ENCODE data around the gene EPM2A.

DNA sequence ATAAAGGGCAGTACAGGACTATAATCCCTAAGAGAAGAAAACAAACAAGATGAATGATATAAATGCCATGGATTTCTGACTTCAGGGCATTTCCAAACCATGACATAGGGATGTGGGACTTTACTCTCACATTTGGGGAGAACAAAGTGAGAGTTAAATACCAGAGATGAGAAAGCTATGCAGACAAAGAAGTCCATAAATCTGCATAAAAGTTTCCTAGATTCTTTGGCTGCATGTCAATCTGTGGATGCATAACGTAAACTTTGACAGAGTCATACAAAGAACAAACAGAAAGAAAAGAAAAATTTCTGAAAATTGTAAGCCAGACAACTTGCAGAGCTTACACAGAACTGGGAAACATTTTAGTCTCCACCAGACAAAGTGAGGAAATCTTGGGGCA, 11.7 kb downstream of the EPM2A start:
- TF ChIP-seq, protein P1, sequence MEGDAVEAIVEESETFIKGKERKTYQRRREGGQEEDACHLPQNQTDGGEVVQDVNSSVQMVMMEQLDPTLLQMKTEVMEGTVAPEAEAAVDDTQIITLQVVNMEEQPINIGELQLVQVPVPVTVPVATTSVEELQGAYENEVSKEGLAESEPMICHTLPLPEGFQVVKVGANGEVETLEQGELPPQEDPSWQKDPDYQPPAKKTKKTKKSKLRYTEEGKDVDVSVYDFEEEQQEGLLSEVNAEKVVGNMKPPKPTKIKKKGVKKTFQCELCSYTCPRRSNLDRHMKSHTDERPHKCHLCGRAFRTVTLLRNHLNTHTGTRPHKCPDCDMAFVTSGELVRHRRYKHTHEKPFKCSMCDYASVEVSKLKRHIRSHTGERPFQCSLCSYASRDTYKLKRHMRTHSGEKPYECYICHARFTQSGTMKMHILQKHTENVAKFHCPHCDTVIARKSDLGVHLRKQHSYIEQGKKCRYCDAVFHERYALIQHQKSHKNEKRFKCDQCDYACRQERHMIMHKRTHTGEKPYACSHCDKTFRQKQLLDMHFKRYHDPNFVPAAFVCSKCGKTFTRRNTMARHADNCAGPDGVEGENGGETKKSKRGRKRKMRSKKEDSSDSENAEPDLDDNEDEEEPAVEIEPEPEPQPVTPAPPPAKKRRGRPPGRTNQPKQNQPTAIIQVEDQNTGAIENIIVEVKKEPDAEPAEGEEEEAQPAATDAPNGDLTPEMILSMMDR (IDR thresholded peaks at IDR 0.05), result no peak
- TF ChIP-seq POLR2A (IDR thresholded peaks at IDR 0.05), result no peak
